Measurements from ENCODE around the gene HSPBP1.
A peak's percentile ranks its signal among the peaks of the same experiment; 100 is the strongest.
"Not testable (repeated sequence)": the region's sequence is repeated elsewhere in the genome, so short reads cannot be mapped to it uniquely, and the experiment has no call there.

Gene HSPBP1

GRCh38 chr19:55231391-55232285 lies 48.3 kb downstream of the HSPBP1 start:
- DNase-seq = no peak

DNA sequence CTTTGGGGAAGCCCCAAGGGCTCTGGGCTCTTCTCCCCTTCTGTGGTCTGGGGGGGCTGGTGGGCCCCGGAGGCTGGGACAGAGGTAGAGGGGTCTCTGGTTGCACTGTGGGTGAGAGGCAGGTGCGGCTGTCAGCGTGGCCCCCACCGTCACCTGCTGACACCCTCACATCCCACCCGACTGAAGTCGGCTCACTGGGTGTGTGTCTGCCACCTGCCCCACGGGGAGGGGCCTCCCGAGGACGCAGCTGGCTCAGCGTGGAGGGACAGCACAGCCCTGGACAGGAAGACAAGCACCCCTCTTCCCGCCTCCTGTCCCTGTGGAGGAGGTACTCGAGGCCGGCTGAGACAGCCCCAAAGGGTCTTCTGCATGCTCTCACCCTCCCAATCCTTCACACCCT lies 49.1 kb downstream of the HSPBP1 start:
- DNase-seq = no peak

DNA sequence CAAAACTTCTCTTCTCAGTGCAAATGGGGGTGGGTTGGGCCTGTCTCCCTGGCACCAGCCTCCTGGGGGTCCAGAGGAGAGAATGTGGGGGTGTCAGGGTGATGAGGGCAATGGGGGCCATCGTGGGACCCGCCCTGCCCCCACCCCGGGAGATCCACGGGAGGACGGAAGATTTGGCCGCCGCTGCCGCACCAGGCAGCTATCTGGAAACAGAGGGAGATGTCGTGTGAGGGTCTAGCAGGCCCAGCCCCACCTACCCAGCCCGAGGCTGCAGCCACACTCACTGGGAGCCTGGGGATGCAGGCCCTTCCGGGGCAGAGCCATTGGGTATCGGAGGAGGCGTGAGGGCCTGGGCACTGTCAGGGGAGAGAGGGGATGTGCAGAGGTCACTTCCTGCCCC lies 49.6 kb downstream of the HSPBP1 start:
- DNase-seq = no peak

- DNase-seq = no peak
Observed at GRCh38 chr19:55229789-55230182, 50.1 kb downstream of the HSPBP1 start.

DNA sequence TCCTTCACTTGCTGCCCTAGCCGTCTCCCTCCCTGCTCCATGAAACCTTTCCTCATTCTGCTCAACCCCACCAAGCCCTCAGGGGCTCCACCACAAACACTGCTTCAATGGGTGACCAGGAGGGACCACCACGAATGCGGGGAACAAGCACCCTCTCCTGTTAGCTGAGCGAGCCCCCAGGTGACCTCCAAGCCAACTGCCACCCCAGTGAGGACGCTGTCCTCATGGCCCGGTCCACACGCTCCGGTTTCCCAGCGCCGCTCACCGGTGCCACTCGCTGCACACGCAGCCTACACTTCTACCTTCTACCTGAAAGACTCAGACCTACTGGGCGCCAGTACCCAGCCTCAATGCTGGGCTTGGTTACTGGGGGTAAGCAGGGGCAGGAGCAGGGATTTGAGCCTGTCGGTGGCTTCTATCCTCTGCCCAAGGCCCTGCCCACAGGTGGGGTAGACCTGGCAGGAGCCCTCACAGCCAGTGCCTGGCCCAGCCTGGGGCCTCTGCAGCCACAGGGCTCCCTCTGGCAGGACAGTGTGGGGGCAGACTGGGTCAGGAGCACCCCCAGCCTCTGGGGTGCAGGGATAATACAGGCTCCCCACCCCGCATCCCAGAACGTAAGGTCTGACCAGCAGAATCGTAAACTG lies 50.6 kb downstream of the HSPBP1 start:
- no peak for DNase-seq

DNA sequence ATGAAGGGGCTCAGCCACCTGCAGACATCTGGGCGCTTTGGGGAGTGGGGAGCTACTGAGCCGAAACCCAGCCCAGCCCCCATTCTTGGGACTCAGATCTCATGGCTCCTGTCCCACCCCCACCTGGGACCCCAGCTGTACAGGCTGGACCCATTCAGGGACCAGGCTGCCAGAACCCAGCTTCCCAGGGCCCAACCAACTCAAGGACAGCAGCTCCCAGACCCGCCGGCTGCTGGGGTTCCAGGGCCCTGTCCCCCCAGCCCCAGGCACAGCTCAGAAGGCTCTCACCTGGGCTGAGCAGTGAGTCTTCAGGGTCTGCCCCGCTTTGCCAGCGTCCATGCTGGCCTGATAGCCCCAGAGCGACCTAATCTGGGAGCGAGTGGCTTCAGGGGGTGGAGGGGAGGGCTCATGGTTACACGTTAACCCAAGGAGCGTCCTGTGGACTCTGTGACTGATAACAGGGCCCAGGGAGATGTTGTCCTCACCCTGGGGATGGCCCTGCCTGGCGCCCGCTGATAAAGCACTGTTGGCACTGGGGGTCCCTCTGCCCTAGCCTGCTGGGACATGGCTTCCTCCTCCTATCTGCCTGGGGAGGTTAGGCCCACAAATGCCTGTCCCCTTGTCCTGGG lies 51.4 kb downstream of the HSPBP1 start, which contains the start of gene TMEM86B:
Gene TMEM86B, minus strand, starts transcription at position 361 of the 629 bp plus-strand sequence. Its CDS starts 22 bp downstream, at position 339.
- no peak for DNase-seq

DNA sequence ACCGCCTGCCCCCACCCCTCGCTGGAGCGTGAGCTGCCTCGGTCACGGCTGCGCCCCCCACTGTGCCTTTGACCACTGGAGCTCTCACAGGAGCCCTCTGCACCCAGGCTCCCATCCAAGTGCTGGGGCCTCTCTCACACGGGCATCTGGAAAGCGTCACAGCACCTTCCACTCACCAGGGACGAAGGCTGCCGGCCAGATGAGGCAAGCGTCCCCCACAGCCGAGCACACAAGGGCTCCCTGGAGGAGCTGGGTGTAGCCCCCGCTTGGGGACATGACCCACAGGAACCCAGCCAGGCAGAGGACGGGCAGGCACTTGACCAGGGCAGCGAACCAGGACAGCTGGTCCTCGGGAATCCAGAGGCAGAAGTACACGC lies 51.9 kb downstream of the HSPBP1 start:
- DNase-seq = no peak

GRCh38 chr19:55227241-55228014 lies 52.5 kb downstream of the HSPBP1 start:
- DNase-seq = no peak

DNA sequence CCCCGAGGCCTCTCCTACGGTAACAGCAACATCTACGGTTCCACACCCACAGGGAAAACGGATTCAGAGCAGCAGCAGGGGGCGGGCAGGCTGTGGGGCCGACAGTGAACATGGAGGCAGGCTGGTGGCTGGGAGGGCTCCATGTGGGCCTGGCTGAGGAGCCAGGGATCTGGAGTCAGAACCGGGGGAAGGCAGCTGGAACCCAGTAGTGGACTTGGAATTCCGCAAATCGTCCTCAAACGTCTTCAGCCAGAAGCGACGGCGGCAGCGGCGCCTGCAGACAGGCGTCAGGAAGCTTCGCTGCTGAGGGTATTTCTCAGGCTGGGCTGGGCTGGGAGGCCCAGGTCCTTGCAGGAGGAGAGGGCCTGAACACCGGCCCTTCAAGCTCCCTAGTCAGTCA lies 53.1 kb downstream of the HSPBP1 start:
- DNase-seq = no peak

GRCh38 chr19:55226273-55226672 lies 53.6 kb downstream of the HSPBP1 start:
- DNase-seq = no peak

GRCh38 chr19:55225415-55225958 lies 54.4 kb downstream of the HSPBP1 start:
- DNase-seq = no peak

DNA sequence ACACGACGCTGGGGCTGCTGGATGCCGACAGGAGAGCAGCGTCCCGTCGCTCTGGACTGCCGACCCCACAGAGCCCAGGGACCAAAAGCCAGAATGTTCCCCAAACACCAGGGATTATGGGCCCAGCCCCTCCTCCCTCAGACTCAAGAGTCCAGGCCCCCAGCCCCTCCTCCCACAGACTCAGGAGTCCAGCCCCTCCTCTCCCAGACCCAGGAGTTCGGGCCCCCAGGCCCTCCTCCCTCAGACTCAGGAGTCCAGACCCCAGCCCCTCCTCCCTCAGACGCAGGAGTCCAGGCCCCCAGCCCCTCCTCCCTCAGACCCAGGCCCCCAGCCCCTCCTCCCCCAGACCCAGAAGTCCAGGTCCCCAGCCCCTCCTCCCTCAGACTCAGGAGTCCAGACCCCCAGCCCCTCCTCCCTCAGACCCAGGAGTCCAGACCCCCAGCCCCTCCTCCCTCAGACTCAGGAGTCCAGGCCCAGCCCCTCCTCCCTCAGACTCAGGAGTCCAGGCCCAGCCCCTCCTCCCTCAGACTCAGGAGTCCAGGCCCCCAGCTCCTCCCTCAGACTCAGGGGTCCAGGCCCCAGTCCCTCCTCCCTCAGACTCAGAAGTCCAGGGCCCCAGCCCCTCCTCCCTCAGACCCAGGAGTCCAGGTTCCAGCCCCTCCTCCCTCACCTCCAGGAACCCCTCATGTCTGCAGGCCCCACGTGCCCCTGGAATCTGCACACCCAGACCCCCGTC lies 55.1 kb downstream of the HSPBP1 start:
- not testable (repeated sequence) for DNase-seq

DNA sequence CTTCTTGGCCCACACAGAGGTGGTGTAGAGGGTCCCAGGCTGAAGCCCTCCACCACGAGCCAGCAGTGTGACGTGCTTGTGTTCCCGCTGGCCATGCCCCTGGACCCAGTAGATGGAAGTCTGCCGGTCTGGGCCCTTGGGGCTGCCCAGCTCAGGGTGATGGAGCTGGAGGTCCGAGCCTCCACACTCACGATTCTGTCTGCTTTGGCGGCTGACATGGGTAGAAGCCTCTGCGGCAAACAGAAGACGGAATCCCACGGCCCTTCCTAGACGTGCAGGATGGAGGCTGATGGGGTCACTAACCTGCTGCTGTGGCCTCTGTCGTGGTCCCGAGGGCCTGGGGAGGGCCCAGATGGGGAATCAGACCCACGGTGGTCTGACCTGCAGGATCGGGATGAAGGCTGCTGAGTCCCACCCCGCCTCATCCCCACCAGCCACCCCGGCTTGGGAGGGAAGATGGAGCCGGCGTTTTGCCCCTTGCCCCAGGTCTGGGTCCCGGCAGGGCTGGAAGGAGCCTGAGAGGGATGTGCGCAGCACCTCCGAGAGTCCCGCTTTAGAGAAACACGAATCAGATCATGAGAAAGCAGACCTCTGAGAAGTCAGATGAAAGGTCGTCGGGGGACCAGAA lies 55.8 kb downstream of the HSPBP1 start:
- DNase-seq = no peak

GRCh38 chr19:55223291-55224037 lies 56.4 kb downstream of the HSPBP1 start:
- no peak for DNase-seq

DNA sequence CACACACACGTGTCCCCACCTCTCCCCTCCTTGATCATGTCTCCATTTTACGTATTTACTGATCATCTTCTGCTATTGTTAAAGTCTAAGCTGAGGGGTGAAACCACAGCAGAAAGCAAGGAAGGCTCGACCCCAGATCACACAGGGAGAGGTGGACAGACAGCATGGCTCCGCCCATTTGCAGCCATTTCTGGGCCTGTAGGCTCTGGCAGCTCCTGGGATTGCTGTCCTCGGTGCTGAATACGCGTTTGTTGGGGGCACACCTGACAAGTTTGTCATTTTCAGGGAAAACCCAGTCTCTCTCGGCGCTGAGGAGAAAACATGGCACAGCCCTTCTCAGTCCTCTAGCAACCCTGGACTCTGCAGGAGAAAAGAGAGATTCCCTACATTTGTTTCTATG lies 59.4 kb downstream of the HSPBP1 start:
- no peak for DNase-seq

DNA sequence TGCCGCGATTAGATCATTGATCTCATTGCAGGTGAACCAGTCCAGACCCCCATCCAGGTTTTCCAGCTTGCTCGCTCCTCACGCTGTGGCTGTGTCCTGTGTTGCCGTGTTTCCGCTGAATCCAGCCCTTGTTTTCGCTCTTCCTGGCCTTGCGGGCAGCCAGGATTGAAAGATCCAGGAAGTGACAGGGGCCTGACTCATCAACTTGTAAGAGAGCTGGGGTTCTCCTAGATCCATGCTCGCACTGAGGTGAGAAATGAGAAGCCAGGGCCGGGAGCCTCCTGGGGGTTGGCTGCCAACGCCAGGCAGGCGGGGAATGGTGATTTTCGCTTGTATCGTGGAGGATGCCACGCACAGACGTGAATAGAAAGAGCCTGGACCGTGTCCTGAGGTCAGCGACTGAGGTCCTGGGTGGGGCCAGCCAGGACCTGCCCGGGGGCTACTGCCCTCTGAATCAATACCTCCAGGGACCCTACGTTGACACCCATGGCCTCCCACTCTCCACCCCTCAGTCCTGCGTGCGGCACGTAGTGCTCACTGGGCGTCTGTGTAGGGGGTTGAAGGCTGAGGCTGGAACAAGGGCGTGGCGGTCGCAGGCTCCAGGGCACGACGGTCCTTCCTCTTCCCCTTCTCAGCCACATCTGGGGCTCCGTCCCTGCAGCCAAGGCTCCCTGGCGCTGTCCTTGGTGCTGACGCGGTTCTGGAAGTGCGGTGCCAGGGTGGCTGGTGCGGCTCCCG lies 63.3 kb downstream of the HSPBP1 start:
- peak; percentile 91 to 97 for DNase-seq

- DNase-seq = no peak
Observed at GRCh38 chr19:55213547-55213946, 66.4 kb downstream of the HSPBP1 start.

- peak in 1 of 2 experiments; percentile 74 for DNase-seq
Observed at GRCh38 chr19:55212447-55212846, 67.5 kb downstream of the HSPBP1 start.

All from SW 1271 (cell line).